Liver (tissue), 9 donors: Measurements from ENCODE around the gene CPS1. TPM values are rescaled to one million over a fixed set of nuclear protein-coding genes. Genes with fewer than 3 reads are reported as not detected.

ENCODE experiments used
- DNase-seq: peaks from one replicate; pipeline ENCODE4 v3.0.0-alpha.2; 2017; ENCODE audit warnings: low spot score
- H3K27ac ChIP-seq, 2 donors: one replicate each; pipeline ENCODE4 v1.7.0; 2013; ENCODE audit warnings: inconsistent platforms in 2 of 2, low read length in 2 of 2, control low read depth in 1 of 2, low read depth in 1 of 2, mild to moderate bottlenecking in 1 of 2
- H3K27me3 ChIP-seq, 4 donors: one replicate each; pipeline versions ENCODE4 v1.6.1 to v1.7.0; 2013; ENCODE audit warnings: low read length in 3 of 4, inconsistent platforms in 1 of 4, mild to moderate bottlenecking in 1 of 4, moderate library complexity in 1 of 4; ENCODE audit not compliant: control insufficient read depth in 4 of 4, insufficient read depth in 4 of 4
- H3K36me3 ChIP-seq, 4 donors: one replicate each; pipeline versions ENCODE4 v1.6.1 to v1.7.0; 2013; ENCODE audit warnings: low read length in 3 of 4, mild to moderate bottlenecking in 3 of 4, low read depth in 1 of 4, moderate library complexity in 1 of 4; ENCODE audit not compliant: control insufficient read depth in 4 of 4, insufficient read depth in 3 of 4
- H3K4me1 ChIP-seq, 4 donors: one replicate each; pipeline versions ENCODE4 v1.6.1 to v1.7.0; 2013; ENCODE audit warnings: low read length in 3 of 4, mild to moderate bottlenecking in 3 of 4, moderate library complexity in 1 of 4; ENCODE audit not compliant: control insufficient read depth in 4 of 4, insufficient read depth in 4 of 4
- H3K4me3 ChIP-seq, 3 donors: one replicate each; pipeline versions ENCODE4 v1.6.1 to v1.7.0; 2013; ENCODE audit warnings: low read length in 3 of 3, control low read depth in 1 of 3, low read depth in 1 of 3, mild to moderate bottlenecking in 1 of 3
- H3K9ac ChIP-seq, 2 donors: one replicate each; pipeline ENCODE4 v1.7.0; 2013; ENCODE audit warnings: low read length in 2 of 2, mild to moderate bottlenecking in 2 of 2, moderate library complexity in 2 of 2, control low read depth in 1 of 2, low read depth in 1 of 2
- H3K9me3 ChIP-seq, 4 donors: one replicate each; pipeline versions ENCODE4 v1.6.1 to v1.7.0; 2013; ENCODE audit warnings: low read length in 3 of 4; ENCODE audit not compliant: control insufficient read depth in 4 of 4
- ATF3 ChIP-seq: IDR thresholded peaks from 2 replicates; pipeline ENCODE4 v1.6.1; 2016; ENCODE audit warnings: antibody characterized with exemption
- CTCF ChIP-seq: fragments of 150-350 bp; IDR thresholded peaks from 2 replicates; pipeline ENCODE4 v1.5.1; 2017; ENCODE audit warnings: improper control_type of control experiment, low read depth, low read length; ENCODE audit not compliant: missing input control
- EGR1 ChIP-seq, 2 donors: IDR thresholded peaks; 2 replicates each; pipeline ENCODE4 v1.6.1; 2016 to 2018; ENCODE audit warnings: antibody characterized with exemption in 2 of 2, low read depth in 2 of 2
- FOXA1 ChIP-seq: IDR thresholded peaks from 2 replicates; pipeline ENCODE4 v1.6.1; 2016; ENCODE audit warnings: antibody characterized with exemption
- FOXA2 ChIP-seq: IDR thresholded peaks from 2 replicates; pipeline ENCODE4 v1.6.1; 2016; ENCODE audit warnings: antibody characterized with exemption
- HNF4A ChIP-seq, 2 donors: conservative IDR thresholded peaks; 2 replicates each; pipeline ENCODE4 v1.6.1; 2016; ENCODE audit warnings: antibody characterized with exemption in 2 of 2, mild to moderate bottlenecking in 2 of 2
- HNF4G ChIP-seq: IDR thresholded peaks from 2 replicates; pipeline ENCODE4 v1.6.1; 2016; ENCODE audit warnings: antibody characterized with exemption
- JUND ChIP-seq, 2 donors: IDR thresholded peaks; 2 replicates each; pipeline ENCODE4 v1.6.1; 2016; ENCODE audit warnings: antibody characterized with exemption in 2 of 2
- MAX ChIP-seq: IDR thresholded peaks from 2 replicates; pipeline ENCODE4 v1.6.1; 2016; ENCODE audit warnings: antibody characterized with exemption
- NR2F2 ChIP-seq: IDR thresholded peaks from 2 replicates; pipeline ENCODE4 v1.6.1; 2016; ENCODE audit warnings: antibody characterized with exemption
- RAD21 ChIP-seq, 2 donors: IDR thresholded peaks; 2 replicates each; pipeline ENCODE4 v1.6.1; 2016; ENCODE audit warnings: antibody characterized with exemption in 2 of 2, mild to moderate bottlenecking in 2 of 2
- REST ChIP-seq: IDR thresholded peaks from 2 replicates; pipeline ENCODE4 v1.6.1; 2016; ENCODE audit warnings: antibody characterized with exemption, mild to moderate bottlenecking
- RXRA ChIP-seq, 2 donors: IDR thresholded peaks; 2 replicates each; pipeline ENCODE4 v1.6.1; 2017 to 2018; ENCODE audit warnings: antibody characterized with exemption in 2 of 2, mild to moderate bottlenecking in 1 of 2
- SP1 ChIP-seq: IDR thresholded peaks from 2 replicates; pipeline ENCODE4 v1.6.1; 2018; ENCODE audit warnings: antibody characterized with exemption, mild to moderate bottlenecking
- TAF1 ChIP-seq: conservative IDR thresholded peaks from 2 replicates; pipeline ENCODE4 v1.6.1; 2016; ENCODE audit warnings: antibody characterized with exemption, mild to moderate bottlenecking
- YY1 ChIP-seq: IDR thresholded peaks from 2 replicates; pipeline ENCODE4 v1.6.1; 2016; ENCODE audit warnings: antibody characterized with exemption, mild to moderate bottlenecking
- ZBTB33 ChIP-seq: IDR thresholded peaks from 2 replicates; pipeline ENCODE4 v1.6.1; 2016; ENCODE audit warnings: antibody characterized with exemption
- WGBS: extraction: QIAGEN DNeasy Blood & Tissue Kit; methylation state at CpG from one replicate; pipeline ENCODE4 v1.1.7; 2013; 5-methylcytosine and 5-hydroxymethylcytosine counted together
- polyA plus RNA-seq, 2 donors: library from polyadenylated mRNA; stranded (reverse) in 1 of 2; unstranded in 1 of 2; fragments of 200-250 nt in 1 of 2; fragments of >200 nt in 1 of 2; fragmentation: Nextera tagmentation in 1 of 2; extraction: Ambion mirVana in 1 of 2; gene quantifications; one replicate each; pipeline versions ENCODE4 v1.2.1 to v1.2.3, GENCODE V29; 2013 to 2015
- total RNA-seq, 2 donors: library from RNA; depleted of rRNA; stranded (reverse); fragments of >200 nt; gene quantifications; one replicate each; pipeline ENCODE4 v1.2.3, GENCODE V29; 2014
- donor health status: healthy.
- donor health status: healthy.
- donor health status: healthy.
- donor health status: healthy.
- donor health status: healthy.

The CPS1 gene
- total and polyA plus RNA-seq, 4 donors, result 469 to 930 (median 575) TPM

GRCh38 chr2:210515911-210516310 lies 40.5 kb upstream of the CPS1 start:
- Histone ChIP-seq H3K9ac (no peak overlapping the region), H3K36me3 (no peaks in the 10 kb centered on the region), H3K4me3 (no peak overlapping the region), H3K9me3 (no peaks in the 10 kb centered on the region), H3K4me1 (no peaks in the 10 kb centered on the region), H3K27me3 (no peaks in the 10 kb centered on the region), H3K27ac (no peak overlapping the region)
- WGBS, result 69% methylated on average over 2 of the region's 2 CpGs
- TF ChIP-seq MAX, result no peak
- TF ChIP-seq TAF1, result no peak
- TF ChIP-seq EGR1 (IDR thresholded peaks at IDR 0.05; ENCODE audit: low read depth in 2 of 2), result no peak
- no peak for TF ChIP-seq YY1
- no peak for TF ChIP-seq RXRA (IDR thresholded peaks at IDR 0.05)
- no peak for TF ChIP-seq REST
- no peak for TF ChIP-seq NR2F2
- no peak for TF ChIP-seq CTCF
- no peak for TF ChIP-seq ATF3
- no peak for DNase-seq

GRCh38 chr2:210517264-210517663 lies 39.1 kb upstream of the CPS1 start:
- no peaks in the 10 kb centered on the region for H3K36me3 ChIP-seq
- WGBS, result 81% methylated on average over 4 of the region's 4 CpGs
- H3K27me3 ChIP-seq, result no peaks in the 10 kb centered on the region
- DNase-seq, result no peak
- H3K9me3 ChIP-seq, result no peaks in the 10 kb centered on the region
- H3K4me1 ChIP-seq, result no peaks in the 10 kb centered on the region
- no peak overlapping the region for H3K9ac ChIP-seq
- no peak overlapping the region for H3K27ac ChIP-seq
- TF ChIP-seq ZBTB33, result no peak
- no peak for TF ChIP-seq MAX
- no peak for TF ChIP-seq SP1
- TF ChIP-seq ATF3, result no peak
- no peak for TF ChIP-seq NR2F2
- TF ChIP-seq JUND (IDR thresholded peaks at IDR 0.05), result no peak
- TF ChIP-seq YY1, result no peak
- TF ChIP-seq RXRA (IDR thresholded peaks at IDR 0.05), result no peak
- no peak for TF ChIP-seq HNF4A (conservative IDR thresholded peaks at IDR 0.05)
- TF ChIP-seq EGR1 (IDR thresholded peaks at IDR 0.05; ENCODE audit: low read depth in 2 of 2), result no peak
- no peak for TF ChIP-seq HNF4G
- no peak for TF ChIP-seq REST
- no peak for TF ChIP-seq FOXA1
- no peak for TF ChIP-seq FOXA2
- no peak for TF ChIP-seq RAD21 (IDR thresholded peaks at IDR 0.05)
- H3K4me3 ChIP-seq, result no peak overlapping the region
